ENCODE measurements around the gene ANKRD44.

Gene ANKRD44

GRCh38 chr2:197181491-197181890 lies 129.1 kb downstream of the ANKRD44 start:
- FAIRE-seq (no peak), DNase-seq (ENCODE audit: low spot score) (no peak)

- DNase-seq (ENCODE audit: low spot score): no peak
- FAIRE-seq: no peak
These were observed 130.7 kb downstream of the ANKRD44 start for GRCh38 chr2:197179744-197180498.

- no peak for DNase-seq (ENCODE audit: low spot score)
- FAIRE-seq: no peak
These were observed 134.1 kb downstream of the ANKRD44 start for GRCh38 chr2:197176522-197176921.

DNA sequence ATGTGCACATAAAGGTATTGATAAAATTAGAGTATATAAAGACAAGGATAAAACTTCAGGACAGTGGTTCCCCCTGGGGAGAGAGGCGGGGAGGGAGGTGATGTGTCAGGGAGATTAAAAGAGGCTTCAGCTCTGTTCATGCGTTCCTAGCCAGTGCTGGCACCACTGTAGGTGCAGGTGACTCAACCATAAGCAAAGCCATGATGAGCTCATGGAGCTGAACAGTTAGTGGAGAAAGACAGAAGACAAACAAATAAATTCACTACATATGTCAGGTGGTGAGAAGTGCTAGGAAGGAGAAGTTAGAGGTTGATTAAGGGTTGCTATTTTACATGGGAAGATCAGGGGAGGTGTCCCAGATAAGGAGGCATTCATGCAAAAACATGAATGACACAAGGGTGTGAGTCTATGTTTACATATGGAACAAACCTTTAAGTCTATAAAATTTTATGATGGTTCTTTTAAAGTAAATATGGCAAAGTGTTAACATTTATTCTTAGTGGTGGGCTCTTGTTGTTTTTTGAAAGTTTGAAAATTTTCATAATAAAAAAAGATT lies 136.0 kb downstream of the ANKRD44 start:
- no peak for DNase-seq (ENCODE audit: low spot score)
- FAIRE-seq: no peak

DNA sequence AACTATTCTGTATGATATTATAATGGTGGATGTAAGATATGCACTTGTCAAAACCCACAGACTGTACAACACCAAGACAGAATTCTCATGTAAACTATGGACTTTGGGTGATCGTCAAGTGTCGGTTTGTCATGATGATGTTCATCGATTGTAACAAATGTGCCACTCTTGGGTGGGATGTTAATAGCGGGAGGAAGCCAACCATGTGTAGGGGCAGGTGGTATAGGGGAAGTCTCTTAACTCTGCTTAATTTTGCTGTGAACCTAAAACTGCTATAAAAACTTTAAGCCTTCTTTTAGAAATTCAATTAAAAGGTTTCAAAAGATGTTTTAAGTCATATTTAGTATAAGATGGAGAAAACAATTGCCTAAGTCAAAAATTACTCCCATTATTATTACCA lies 139.0 kb downstream of the ANKRD44 start:
- FAIRE-seq: no peak
- DNase-seq (ENCODE audit: low spot score): no peak

DNA sequence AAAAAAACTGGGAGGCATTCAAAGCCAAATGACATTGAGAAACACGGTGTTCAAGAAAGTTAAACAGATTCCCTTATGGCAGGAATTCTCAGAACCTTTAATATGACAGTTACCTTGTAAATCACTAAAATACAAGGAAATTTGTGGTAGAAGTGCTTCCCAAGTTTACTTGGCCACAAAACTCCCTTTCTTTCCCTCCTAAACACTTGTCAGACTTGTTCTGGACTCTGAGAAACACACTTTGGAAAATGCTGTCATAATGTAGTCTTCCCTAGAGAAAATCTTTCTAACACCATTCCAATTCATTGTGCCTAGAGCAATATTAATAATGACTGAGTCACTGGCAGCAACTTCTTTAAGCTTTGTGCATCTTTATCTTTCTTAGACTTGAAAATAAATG lies 140.4 kb downstream of the ANKRD44 start:
- FAIRE-seq (no peak), DNase-seq (ENCODE audit: low spot score) (no peak)

DNA sequence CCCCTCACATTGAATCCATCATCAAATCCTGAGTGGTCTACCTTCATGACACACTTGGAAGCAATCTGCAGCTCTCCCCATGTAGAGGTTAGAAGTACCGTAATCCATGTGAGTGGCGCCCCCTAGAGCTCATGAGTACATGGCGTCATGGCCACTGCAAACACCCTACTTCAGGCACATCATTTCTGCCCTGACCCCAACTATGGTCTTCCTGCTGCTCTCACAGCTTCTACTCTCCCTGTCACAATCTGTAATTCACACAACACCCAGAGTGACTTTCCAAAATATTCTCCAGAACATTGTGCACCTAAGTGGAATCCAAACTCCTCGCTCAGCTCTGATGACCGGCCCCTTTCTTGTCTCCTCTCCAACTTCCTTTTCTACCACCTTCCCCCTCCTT lies 141.9 kb downstream of the ANKRD44 start:
- FAIRE-seq: no peak
- DNase-seq (ENCODE audit: low spot score): peak; percentile 40

DNA sequence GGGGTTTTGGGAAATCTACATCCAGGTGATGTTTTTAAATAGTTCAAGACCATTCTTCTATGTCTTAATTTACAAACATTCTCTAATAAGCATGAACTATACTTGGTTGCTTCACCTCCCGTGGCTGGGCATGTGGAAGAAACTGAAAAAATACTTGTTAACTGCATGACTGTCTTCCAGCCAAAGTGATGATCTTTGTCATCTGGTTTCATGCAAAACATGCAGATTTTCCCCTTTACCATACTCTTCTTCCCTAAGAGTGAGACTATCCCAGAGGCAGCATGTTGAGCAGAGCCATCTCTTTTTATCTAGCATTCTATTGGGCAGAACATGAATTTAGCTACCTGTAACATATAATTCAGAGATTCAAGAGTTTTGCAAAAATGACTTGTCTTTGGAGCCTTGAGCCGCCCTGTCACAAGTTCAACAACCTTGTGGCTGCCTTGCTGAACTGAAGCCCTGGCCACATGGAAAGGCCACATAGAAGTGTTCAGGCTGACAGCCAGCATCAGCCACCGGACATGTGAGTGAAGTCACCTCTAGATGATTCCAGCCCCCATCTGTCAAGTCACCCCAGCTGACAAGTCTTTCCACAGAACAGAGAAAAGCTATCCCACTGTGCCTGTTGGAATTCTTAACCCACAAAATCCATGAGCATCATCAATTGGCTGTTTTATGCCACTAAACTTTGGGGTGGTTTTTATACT lies 142.8 kb downstream of the ANKRD44 start:
- no peak for DNase-seq (ENCODE audit: low spot score)
- FAIRE-seq: no peak

GRCh38 chr2:197165020-197165419 lies 145.6 kb downstream of the ANKRD44 start:
- no peak for FAIRE-seq
- no peak for DNase-seq (ENCODE audit: low spot score)

DNA sequence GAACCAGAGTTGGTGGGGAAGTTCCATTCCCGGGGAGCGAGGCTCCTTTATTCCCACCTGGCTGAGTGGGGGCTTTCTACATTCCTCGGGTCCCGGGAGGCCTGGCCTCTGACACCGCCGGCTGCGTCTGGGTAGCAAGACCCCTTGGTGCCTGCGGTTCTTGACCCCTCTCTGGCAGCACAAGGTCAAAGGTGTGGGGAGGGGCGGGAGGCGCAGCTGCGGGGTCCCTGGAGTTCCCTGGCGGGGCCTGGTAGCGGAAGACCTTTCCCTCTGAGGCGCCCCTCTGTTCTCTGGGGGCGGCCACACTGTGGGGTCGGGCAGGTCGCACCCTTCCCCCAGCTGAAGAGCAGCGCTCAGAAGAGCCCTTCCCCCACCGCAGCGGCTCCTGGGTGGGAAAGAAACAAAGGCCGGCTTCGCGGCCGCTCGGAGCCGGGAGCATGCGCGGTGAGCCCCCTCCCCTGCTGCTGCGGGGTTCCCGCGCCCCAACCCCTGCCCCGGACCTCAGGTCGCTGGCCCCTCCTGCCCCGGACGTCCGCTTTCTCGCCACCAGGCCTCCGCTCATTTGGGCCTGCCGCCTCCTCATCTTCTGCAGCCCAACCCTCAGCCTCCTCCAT lies 146.3 kb downstream of the ANKRD44 start:
- FAIRE-seq (no peak), DNase-seq (ENCODE audit: low spot score) (no peak)

DNA sequence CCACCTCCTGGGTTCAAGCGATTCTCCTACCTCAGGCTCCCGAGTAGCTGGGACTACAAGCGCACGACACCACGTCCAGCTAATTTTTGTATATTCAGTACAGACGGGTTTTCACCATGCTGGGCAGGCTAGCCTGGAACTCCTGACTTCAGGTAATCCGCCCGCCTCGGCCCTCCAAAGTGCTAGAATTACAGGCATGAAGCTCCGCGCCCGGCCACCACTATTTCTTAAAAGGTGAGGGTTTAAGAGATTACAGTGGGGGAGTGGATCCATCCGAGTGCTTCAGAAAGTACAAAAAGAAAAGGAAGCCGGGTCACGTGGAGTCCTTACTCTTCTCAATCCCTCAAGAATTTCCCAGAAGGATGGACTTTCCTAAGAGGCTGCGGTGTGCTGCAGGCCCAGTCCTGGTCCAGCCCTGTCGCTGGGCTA lies 146.9 kb downstream of the ANKRD44 start:
- DNase-seq (ENCODE audit: low spot score) (no peak), FAIRE-seq (no peak)

GRCh38 chr2:197161774-197162173 lies 148.8 kb downstream of the ANKRD44 start:
- DNase-seq (ENCODE audit: low spot score): no peak
- FAIRE-seq: no peak

GRCh38 chr2:197159661-197160211 lies 150.8 kb downstream of the ANKRD44 start:
- FAIRE-seq: no peak
- peak; percentile 47 for DNase-seq (ENCODE audit: low spot score)

DNA sequence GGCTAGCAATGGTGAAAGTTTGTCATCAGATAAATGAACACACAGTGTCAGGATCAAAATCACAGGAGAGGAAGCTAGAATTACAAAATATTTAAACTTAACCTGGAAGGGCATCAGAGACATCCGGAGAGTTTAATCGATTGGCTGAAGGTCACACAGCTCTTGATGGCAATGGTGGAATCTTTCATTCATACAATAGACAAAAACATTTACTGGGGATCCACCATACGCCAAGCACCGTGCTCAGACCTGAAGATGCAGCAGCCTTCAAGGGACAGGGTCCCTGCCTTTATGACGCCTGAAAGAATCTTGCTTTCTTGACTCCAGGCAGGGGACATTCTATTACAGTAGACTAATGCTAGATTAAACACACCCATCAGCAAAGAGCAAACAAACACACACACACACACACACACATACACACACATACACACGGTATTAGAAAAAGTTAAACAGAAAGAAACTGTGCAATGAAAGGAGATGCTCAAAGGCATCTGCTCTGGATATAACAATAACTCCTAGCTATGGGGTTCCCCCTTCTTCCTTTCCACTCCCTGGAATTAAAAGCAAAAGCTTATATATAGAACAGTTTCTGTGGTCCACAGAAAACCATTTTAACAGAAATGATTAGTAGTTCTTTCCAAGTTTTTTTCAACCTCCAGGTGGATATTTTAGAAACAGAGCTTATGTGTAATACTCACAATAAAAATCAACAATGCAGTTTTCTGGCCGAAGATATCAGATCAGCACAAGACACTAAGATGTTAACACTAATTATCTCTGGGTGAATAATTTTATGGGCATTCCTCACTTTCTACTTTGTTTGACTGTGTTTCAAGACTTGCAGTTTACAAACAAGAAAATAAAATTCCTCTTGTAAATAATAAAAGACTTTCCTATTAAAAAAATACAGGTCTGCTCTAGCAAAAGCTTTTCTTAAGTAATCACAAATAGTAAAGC lies 151.7 kb downstream of the ANKRD44 start:
- DNase-seq (ENCODE audit: low spot score): no peak
- FAIRE-seq: no peak

DNA sequence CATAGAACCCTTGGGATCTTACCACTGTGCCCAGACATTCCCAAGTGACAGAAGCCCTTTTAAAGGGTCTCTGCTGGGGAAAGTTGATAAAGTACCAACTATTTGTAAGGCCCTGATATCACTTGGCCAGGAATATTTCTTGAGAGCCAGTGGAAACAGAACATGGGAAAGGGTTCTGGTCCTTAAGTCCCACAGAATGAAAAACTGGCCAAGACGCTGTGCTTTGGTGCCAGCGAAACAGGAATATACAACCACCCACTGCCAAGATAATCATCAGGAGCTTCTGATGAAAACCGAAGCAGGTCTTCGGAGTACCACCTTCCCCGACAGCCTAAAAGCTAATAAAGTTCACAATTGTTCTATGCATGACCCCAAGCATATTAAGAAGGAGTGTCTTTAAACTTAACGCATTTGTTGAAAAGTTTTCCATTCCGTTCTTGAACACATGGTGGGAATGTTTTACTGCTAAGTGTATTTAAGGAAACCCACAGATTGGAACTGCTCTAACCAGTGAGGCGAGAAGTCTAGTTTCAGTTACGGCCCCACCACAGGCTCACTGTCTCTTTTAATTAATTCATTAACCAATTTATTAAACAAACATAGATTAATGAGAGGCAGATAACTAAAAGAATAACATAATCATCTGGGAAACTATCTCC lies 152.6 kb downstream of the ANKRD44 start:
- FAIRE-seq: no peak
- DNase-seq (ENCODE audit: low spot score): no peak

- FAIRE-seq (no peak), DNase-seq (ENCODE audit: low spot score) (no peak)
These were observed 153.8 kb downstream of the ANKRD44 start for GRCh38 chr2:197156771-197157170.

DNA sequence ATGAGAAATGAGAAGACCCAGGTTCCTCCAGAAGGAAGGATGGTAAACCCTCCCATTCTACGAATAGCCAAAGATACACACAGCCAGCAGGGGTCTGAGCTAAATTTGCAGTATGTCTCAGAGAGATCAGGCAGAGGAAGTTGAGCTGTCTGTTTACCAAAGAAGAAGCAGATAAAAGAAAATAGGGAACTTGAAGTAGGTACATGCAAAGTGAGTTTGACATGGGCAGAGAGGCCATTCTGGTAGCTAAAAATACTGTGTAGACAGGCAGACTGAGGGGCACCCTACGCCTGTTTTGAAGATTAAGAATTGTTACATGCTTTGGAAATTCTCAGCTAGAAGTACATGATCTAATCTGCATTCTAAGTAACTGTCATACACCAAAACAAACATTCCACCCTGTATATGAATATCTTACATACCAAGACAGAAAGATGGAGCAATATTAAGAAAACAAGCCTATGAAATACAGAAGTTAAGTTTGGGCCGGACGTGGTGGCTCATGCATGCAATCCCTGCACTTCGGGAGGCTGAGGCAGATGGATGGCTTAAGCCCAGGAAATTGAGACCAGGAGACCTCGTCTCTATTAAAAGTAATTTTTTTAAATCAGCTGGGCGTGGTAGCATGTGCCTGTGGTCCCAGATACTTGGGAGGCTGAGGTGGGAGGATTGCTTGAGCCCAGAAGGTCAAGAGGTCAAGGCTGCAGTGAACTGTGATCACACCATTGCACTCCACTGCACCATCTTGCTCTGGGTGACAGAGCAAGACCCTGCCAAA lies 157.9 kb downstream of the ANKRD44 start:
- DNase-seq (ENCODE audit: low spot score) (no peak), FAIRE-seq (no peak)

GRCh38 chr2:197149546-197149945 lies 161.0 kb downstream of the ANKRD44 start:
- DNase-seq (ENCODE audit: low spot score): no peak
- FAIRE-seq: no peak

- FAIRE-seq (no peak), DNase-seq (ENCODE audit: low spot score) (no peak)
These were observed 162.2 kb downstream of the ANKRD44 start for GRCh38 chr2:197148401-197148800.

Data from urothelium cell line (cell line).